Panc1 (cell line): ENCODE results near the gene ANXA3. TPM values are rescaled to one million over a fixed set of nuclear protein-coding genes. Genes with fewer than 3 reads are reported as not detected.

Experiments used
- ATAC-seq: fragments of 200-7000 bp; cut with Tn5 transposase; 2 replicates; pipeline ENCODE4 v1.9.1; 2020; ENCODE audit warnings: mild to moderate bottlenecking, moderate library complexity
- BruUV-seq: library from RNA; stranded (reverse); fragments of 400-500 nt; replicated peaks from 2 replicates; lab custom pipeline; 2021; lab: Mats Ljungman, UMichigan
- CTCF ChIA-PET: fragments of 300-600 bp; sonication (Branson Sonifier 250); formaldehyde crosslinking; loops from one replicate; lab custom pipeline; 2022; ENCODE audit warnings: antibody characterized with exemption; lab: Charles Lee
- POLR2A ChIA-PET: fragments of 300-600 bp; sonication (Branson Sonifier 250); formaldehyde crosslinking; loops from one replicate; lab custom pipeline; 2022; ENCODE audit warnings: antibody characterized with exemption; lab: Charles Lee
- DNase-seq: peaks from one replicate; pipeline ENCODE4 v3.0.0-alpha.2; 2010; ENCODE audit warnings: low read depth, low spot score
- H3K27ac ChIP-seq: 2 replicates; pipeline ENCODE4 v1.5.1; 2011; ENCODE audit warnings: mild to moderate bottlenecking, low read length, inconsistent platforms
- H3K27me3 ChIP-seq: fragments of 200-500 bp; sonication (Bioruptor generic); 2 replicates; pipeline ENCODE4 v1.6.0; 2014; ENCODE audit warnings: low read length, inconsistent platforms; ENCODE audit not compliant: control insufficient read depth, insufficient read depth
- H3K36me3 ChIP-seq: fragments of 200-500 bp; sonication (Bioruptor generic); 2 replicates; pipeline ENCODE4 v1.5.1; 2014; ENCODE audit warnings: inconsistent platforms, mild to moderate bottlenecking, low read length, moderate library complexity; ENCODE audit not compliant: control insufficient read depth, insufficient read depth
- H3K4me1 ChIP-seq: 2 replicates; pipeline ENCODE4 v1.5.1; 2011; ENCODE audit warnings: inconsistent platforms, mild to moderate bottlenecking, low read length, moderate library complexity; ENCODE audit not compliant: control insufficient read depth, insufficient read depth
- H3K4me3 ChIP-seq, 2 experiments: 2 replicates each; pipeline ENCODE4 v1.5.1; 2011 to 2012; ENCODE audit warnings: low read depth in 2 of 2, low read length in 2 of 2, mild to moderate bottlenecking in 2 of 2, inconsistent platforms in 1 of 2, moderate library complexity in 1 of 2
- H3K9me3 ChIP-seq: fragments of 200-500 bp; sonication (Bioruptor generic); 2 replicates; pipeline ENCODE4 v1.5.1; 2014; ENCODE audit warnings: low read depth, mild to moderate bottlenecking, inconsistent platforms, low read length, moderate library complexity; ENCODE audit not compliant: control insufficient read depth, insufficient read depth
- CTCF ChIP-seq: fragments of 450-650 bp; IDR thresholded peaks from 2 replicates; pipeline ENCODE4 v1.5.1; 2017; ENCODE audit warnings: mild to moderate bottlenecking
- POLR2AphosphoS5 ChIP-seq: IDR thresholded peaks from 2 replicates; pipeline ENCODE4 v1.6.1; 2012; ENCODE audit warnings: mild to moderate bottlenecking, low read depth, low read length, moderate library complexity
- REST ChIP-seq, 2 experiments: IDR thresholded peaks; 2 replicates each; pipeline ENCODE4 v1.6.1; 2011 to 2012; ENCODE audit warnings: low read depth in 2 of 2, control low read depth in 1 of 2, low read length in 1 of 2, mild to moderate bottlenecking in 1 of 2, moderate library complexity in 1 of 2; ENCODE audit not compliant: insufficient read depth in 1 of 2
- SIN3A ChIP-seq: IDR thresholded peaks from 2 replicates; pipeline ENCODE4 v1.6.1; 2012; ENCODE audit warnings: low read depth, mild to moderate bottlenecking, low read length, moderate library complexity, borderline replicate concordance; ENCODE audit not compliant: insufficient read depth
- TCF7L2 ChIP-seq: IDR thresholded peaks from 2 replicates; pipeline ENCODE4 v1.6.1; 2011; ENCODE audit warnings: mild to moderate bottlenecking, low read depth, low read length, inconsistent platforms
- in situ Hi-C: cut with HindIII; loops from 2 replicates; pipeline ENCODE4 v1.10.0; 2016; ENCODE audit warnings: low sequenced_read_pairs, low pct_unique_long_range_greater_than_20kb
- intact Hi-C: fragments of 100-400 bp; cut with micrococcal nuclease; formaldehyde crosslinking; loops from one replicate; pipeline ENCODE4 v1.10.0; 2022; ENCODE audit not compliant: unreplicated experiment
- total RNA-seq: library from RNA; stranded (reverse); gene quantifications from one replicate; pipeline ENCODE4 v1.2.1, GENCODE V29; 2021; ENCODE audit not compliant: unreplicated experiment

Gene ANXA3
- total RNA-seq, 1 experiment from 2014 or later, result 1.5 TPM

GRCh38 chr4:78608684-78609083 is 57.1 kb downstream of the ANXA3 start:
- intact Hi-C loops, result no loop called here
- Histone ChIP-seq H3K4me3 (no peak overlapping the region), H3K9me3 (no peaks in the 10 kb centered on the region), H3K27ac (no peak overlapping the region), H3K4me1 (no peaks in the 10 kb centered on the region), H3K27me3 (no peaks in the 10 kb centered on the region), H3K36me3 (no peaks in the 10 kb centered on the region)
- ChIA-PET POLR2A (no interaction called here), CTCF (no interaction called here)
- TF ChIP-seq CTCF (no peak), POLR2AphosphoS5 (no peak), SIN3A (no peak), TCF7L2 (no peak), REST (IDR thresholded peaks at IDR 0.05; ENCODE audit: insufficient read depth in 1 of 2, low read depth in 2 of 2, low read length in 1 of 2) (no peak)
- no peak for ATAC-seq
- in situ Hi-C loops, result no loop called here
- no TSS peak for BruUV-seq
- DNase-seq, result no peak

- H3K4me1 ChIP-seq, result no peaks in the 10 kb centered on the region
- no peak overlapping the region for H3K27ac ChIP-seq
- in situ Hi-C loops, result no loop called here
- no peaks in the 10 kb centered on the region for H3K9me3 ChIP-seq
- DNase-seq (no peak), ATAC-seq (no peak)
- H3K36me3 ChIP-seq, result no peaks in the 10 kb centered on the region
- H3K27me3 ChIP-seq, result no peaks in the 10 kb centered on the region
- TF ChIP-seq REST (IDR thresholded peaks at IDR 0.05; ENCODE audit: insufficient read depth in 1 of 2, low read depth in 2 of 2, low read length in 1 of 2), result no peak
- no peak for TF ChIP-seq CTCF
- no peak for TF ChIP-seq TCF7L2
- no peak for TF ChIP-seq POLR2AphosphoS5
- no peak for TF ChIP-seq SIN3A
- ChIA-PET POLR2A (no interaction called here), CTCF (no interaction called here)
- no peak overlapping the region for H3K4me3 ChIP-seq
- intact Hi-C loops, result no loop called here
- BruUV-seq, result no TSS peak
Measured at GRCh38 chr4:78609580-78609979, 58.0 kb downstream of the ANXA3 start.
